ENCODE results near the gene RGMA.

DNA sequence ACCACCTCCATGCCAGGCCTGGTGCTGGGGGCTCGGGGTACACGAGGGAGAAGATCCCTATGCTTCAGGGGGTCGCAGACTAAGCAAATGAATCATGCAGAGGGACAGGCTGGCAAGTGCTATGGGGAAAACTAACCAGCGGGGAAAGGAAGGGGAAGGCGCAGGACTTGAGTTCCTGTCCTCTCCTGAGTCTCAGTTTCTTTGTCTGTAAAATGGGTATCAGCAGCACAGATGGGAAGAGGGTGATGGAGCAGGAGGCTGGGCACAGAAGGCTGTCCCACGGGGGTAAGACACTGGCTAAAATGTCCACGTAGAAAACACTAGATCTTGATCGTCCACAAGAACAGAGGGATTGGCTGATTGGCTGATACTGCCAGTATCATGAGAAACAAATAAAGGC lies 39.8 kb downstream of the RGMA start:
- no peak for TF ChIP-seq GATA2 (IDR thresholded peaks at IDR 0.05; ENCODE audit: low read depth, low read length)
- no peak for TF ChIP-seq GATA3 (IDR thresholded peaks at IDR 0.05; ENCODE audit: low read depth, low read length)

Data from SH-SY5Y (cell line).